Right atrium auricular region (tissue), 2 donors: ENCODE results near the gene SLC7A10. TPM values are rescaled to one million over a fixed set of nuclear protein-coding genes. Genes with fewer than 3 reads are reported as not detected.
"Not testable (repeated sequence)": the region's sequence is repeated elsewhere in the genome, so short reads cannot be mapped to it uniquely, and the experiment has no call there.

Experiments used
- DNase-seq: peaks from one replicate; pipeline ENCODE4 v3.0.0-alpha.2; 2019; ENCODE audit warnings: low spot score
- H3K27ac ChIP-seq, 2 donors: fragments of 200-600 bp; sonication (generic); 1 replicate in 1 of 2; 2 replicates in 1 of 2; pipeline ENCODE4 v1.5.1; 2016 to 2019
- H3K27me3 ChIP-seq, 2 donors: fragments of 200-600 bp; sonication (generic); one replicate each; pipeline versions ENCODE4 v1.5.1 to v1.6.0; 2017 to 2019
- H3K36me3 ChIP-seq: fragments of 200-600 bp; sonication (generic); one replicate; pipeline ENCODE4 v1.5.1; 2016
- H3K4me1 ChIP-seq, 2 donors: fragments of 200-600 bp; sonication (generic); one replicate each; pipeline versions ENCODE4 v1.5.1 to v1.6.0; 2017 to 2019
- H3K4me3 ChIP-seq, 2 donors: fragments of 200-600 bp; sonication (generic); 1 replicate in 1 of 2; 2 replicates in 1 of 2; pipeline ENCODE4 v1.5.1; 2017 to 2019; ENCODE audit warnings: mild to moderate bottlenecking in 1 of 2, moderate library complexity in 1 of 2
- H3K9me3 ChIP-seq, 2 donors: fragments of 200-600 bp; sonication (generic); one replicate each; pipeline ENCODE4 v1.5.1; 2019
- total RNA-seq, 2 donors: library from RNA; depleted of rRNA; stranded (reverse); fragments of >200 nt; gene quantifications; one replicate each; pipeline ENCODE4 v1.1.0, GENCODE V29; 2016
- TF ChIP-seq, protein P1 (sequence below), 2 donors: fragments of 200-600 bp; sonication (generic); IDR thresholded peaks; one replicate each; pipeline ENCODE4 v1.5.1; 2019; ENCODE audit warnings: antibody characterized with exemption in 2 of 2

Gene SLC7A10
- total RNA-seq, 2 donors from 2014 or later = 0.79 TPM; not detected in 1

GRCh38 chr19:33215438-33216197 is 10.0 kb downstream of the SLC7A10 start:
- Histone ChIP-seq H3K27me3 (no peaks in the 10 kb centered on the region), H3K36me3 (no peaks in the 10 kb centered on the region), H3K4me1 (no peaks in the 10 kb centered on the region), H3K4me3 (no peak overlapping the region), H3K9me3 (no peaks in the 10 kb centered on the region), H3K27ac (no peak overlapping the region)
- DNase-seq = no peak
- TF ChIP-seq, protein P1, sequence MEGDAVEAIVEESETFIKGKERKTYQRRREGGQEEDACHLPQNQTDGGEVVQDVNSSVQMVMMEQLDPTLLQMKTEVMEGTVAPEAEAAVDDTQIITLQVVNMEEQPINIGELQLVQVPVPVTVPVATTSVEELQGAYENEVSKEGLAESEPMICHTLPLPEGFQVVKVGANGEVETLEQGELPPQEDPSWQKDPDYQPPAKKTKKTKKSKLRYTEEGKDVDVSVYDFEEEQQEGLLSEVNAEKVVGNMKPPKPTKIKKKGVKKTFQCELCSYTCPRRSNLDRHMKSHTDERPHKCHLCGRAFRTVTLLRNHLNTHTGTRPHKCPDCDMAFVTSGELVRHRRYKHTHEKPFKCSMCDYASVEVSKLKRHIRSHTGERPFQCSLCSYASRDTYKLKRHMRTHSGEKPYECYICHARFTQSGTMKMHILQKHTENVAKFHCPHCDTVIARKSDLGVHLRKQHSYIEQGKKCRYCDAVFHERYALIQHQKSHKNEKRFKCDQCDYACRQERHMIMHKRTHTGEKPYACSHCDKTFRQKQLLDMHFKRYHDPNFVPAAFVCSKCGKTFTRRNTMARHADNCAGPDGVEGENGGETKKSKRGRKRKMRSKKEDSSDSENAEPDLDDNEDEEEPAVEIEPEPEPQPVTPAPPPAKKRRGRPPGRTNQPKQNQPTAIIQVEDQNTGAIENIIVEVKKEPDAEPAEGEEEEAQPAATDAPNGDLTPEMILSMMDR (IDR thresholded peaks at IDR 0.05) = no peak

- Histone ChIP-seq H3K27me3 (no peaks in the 10 kb centered on the region), H3K36me3 (no peaks in the 10 kb centered on the region), H3K4me3 (no peak overlapping the region), H3K4me1 (no peaks in the 10 kb centered on the region), H3K9me3 (no peaks in the 10 kb centered on the region), H3K27ac (no peak overlapping the region)
- no peak for DNase-seq
- TF ChIP-seq, protein P1 (IDR thresholded peaks at IDR 0.05) = no peak
Observed at GRCh38 chr19:33214596-33214995, 11.1 kb downstream of the SLC7A10 start.

GRCh38 chr19:33212436-33213172 is 13.0 kb downstream of the SLC7A10 start:
- Histone ChIP-seq H3K9me3 (no peaks in the 10 kb centered on the region), H3K4me3 (no peak overlapping the region), H3K27ac (no peak overlapping the region), H3K4me1 (no peaks in the 10 kb centered on the region), H3K27me3 (no peaks in the 10 kb centered on the region), H3K36me3 (no peaks in the 10 kb centered on the region)
- no peak for DNase-seq
- TF ChIP-seq, protein P1 (IDR thresholded peaks at IDR 0.05) = no peak

DNA sequence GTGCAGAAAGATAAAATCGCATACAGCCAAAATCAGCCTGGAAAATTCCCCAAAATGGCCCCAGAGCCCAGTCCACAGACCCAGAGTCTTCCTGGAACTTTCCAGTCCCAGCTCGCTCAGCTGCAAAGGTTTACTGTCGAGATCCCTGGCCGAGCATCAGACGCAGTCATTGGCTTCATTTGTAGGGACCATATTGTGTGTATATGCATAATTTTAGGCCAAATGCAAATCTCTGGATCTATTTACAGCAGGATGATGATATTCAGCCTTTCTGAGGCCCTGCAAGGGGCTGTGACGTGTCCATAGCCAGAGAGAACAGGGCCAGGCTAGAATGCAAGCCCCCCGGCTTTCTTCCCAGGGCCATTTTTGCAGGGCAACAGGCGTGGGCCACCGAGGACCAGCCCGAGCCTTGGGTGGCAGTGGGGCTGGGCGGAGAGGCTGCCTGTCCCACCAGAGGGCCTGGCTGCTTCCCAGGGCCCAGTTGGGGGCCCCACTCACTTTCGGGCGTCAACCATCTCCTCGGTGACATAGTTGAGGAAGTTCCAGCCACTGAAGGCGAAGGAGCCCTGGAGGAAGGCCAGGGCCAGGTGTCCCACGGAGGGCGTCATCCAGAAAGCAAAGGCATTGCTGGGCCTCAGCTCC is 13.7 kb downstream of the SLC7A10 start:
- Histone ChIP-seq H3K4me1 (no peaks in the 10 kb centered on the region), H3K9me3 (no peaks in the 10 kb centered on the region), H3K27me3 (no peaks in the 10 kb centered on the region), H3K27ac (no peak overlapping the region), H3K4me3 (no peak overlapping the region), H3K36me3 (no peaks in the 10 kb centered on the region)
- TF ChIP-seq, protein P1 (IDR thresholded peaks at IDR 0.05) = no peak
- DNase-seq = no peak

GRCh38 chr19:33210266-33210940 is 15.2 kb downstream of the SLC7A10 start:
- TF ChIP-seq, protein P1 (IDR thresholded peaks at IDR 0.05) = no peak
- no peak for DNase-seq
- H3K36me3 ChIP-seq = no peaks in the 10 kb centered on the region

DNA sequence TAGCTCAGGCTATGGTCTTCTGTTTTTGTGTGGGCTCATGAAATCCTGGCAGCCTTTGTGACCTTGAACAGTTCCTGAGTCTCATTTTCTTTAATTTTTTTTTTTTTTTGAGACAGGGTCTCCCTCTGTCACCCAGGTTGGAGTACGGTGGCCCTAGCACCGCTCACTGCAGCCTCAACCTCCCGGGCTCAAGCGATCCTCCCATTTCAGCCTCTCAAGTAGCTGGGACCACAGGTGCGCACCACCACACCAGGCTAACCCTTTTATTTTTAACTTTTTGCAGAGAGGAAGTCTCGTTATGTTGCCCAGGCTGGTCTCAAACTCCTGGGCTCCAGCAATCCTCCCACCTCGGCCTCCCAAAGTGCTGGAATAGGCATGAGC is 15.8 kb downstream of the SLC7A10 start:
- not testable (repeated sequence) for H3K4me3 ChIP-seq, H3K9me3 ChIP-seq, DNase-seq, H3K27ac ChIP-seq, H3K36me3 ChIP-seq, H3K4me1 ChIP-seq, H3K27me3 ChIP-seq

More at GRCh38 chr19:33210266-33210940, 15.2 kb downstream of the SLC7A10 start:
- no peak overlapping the region for H3K4me3 ChIP-seq
- no peak overlapping the region for H3K27ac ChIP-seq
- H3K9me3 ChIP-seq = no peaks in the 10 kb centered on the region
- H3K4me1 ChIP-seq = no peaks in the 10 kb centered on the region
- H3K27me3 ChIP-seq = no peaks in the 10 kb centered on the region
